Activated CD8-positive, alpha-beta memory T cell treated with anti-CD3 and anti-CD28 coated beads, Interleukin-2, amount 50 U/mL, for 24 hours (primary cell): ENCODE results near the gene KCTD13.
"Not testable (repeated sequence)": the region's sequence is repeated elsewhere in the genome, so short reads cannot be mapped to it uniquely, and the experiment has no call there.

ENCODE experiments used
- DNase-seq: peaks from one replicate; pipeline ENCODE4 v3.0.0-alpha.2; 2020; ENCODE audit errors: extremely low read depth

KCTD13 gene

GRCh38 chr16:29925781-29926710 lies at the start of gene KCTD13:
Gene KCTD13, minus strand, starts transcription at chr16:29926226. Its CDS starts 193 bp downstream, at chr16:29926033.
- peak; percentile 63 for DNase-seq

- no peak for DNase-seq
These were observed 49.1 kb upstream of the KCTD13 start for GRCh38 chr16:29975134-29975538.

- DNase-seq: no peak
These were observed 48.5 kb upstream of the KCTD13 start for GRCh38 chr16:29974291-29975133.

GRCh38 chr16:29973384-29974246 lies 47.6 kb upstream of the KCTD13 start, which contains the start of gene TAOK2:
Gene TAOK2, plus strand, starts transcription at chr16:29973868. Its CDS starts 3,905 bp downstream, at chr16:29977773.
- DNase-seq: peak; percentile 94

- no peak for DNase-seq
These were observed 47.0 kb upstream of the KCTD13 start for GRCh38 chr16:29972992-29973383.

- no peak for DNase-seq
These were observed 46.5 kb upstream of the KCTD13 start for GRCh38 chr16:29972500-29972899.

- DNase-seq: no peak
These were observed 45.3 kb upstream of the KCTD13 start for GRCh38 chr16:29971304-29971703.

- DNase-seq: no peak
These were observed 42.2 kb upstream of the KCTD13 start for GRCh38 chr16:29968205-29968604.

- no peak for DNase-seq
These were observed 37.2 kb upstream of the KCTD13 start for GRCh38 chr16:29963021-29963743.

GRCh38 chr16:29962344-29962994 lies 36.4 kb upstream of the KCTD13 start:
- no peak for DNase-seq

- DNase-seq: peak; percentile 68
These were observed 35.7 kb upstream of the KCTD13 start, which contains the start of gene TMEM219 for GRCh38 chr16:29961479-29962343. Gene TMEM219, plus strand, starts transcription at chr16:29962079. Its CDS starts 1,065 bp downstream, at chr16:29963144.

GRCh38 chr16:29961127-29961478 lies 35.1 kb upstream of the KCTD13 start:
- DNase-seq: no peak

GRCh38 chr16:29959821-29960220 lies 33.8 kb upstream of the KCTD13 start:
- DNase-seq: not testable (repeated sequence)

- no peak for DNase-seq
These were observed 33.3 kb upstream of the KCTD13 start for GRCh38 chr16:29959293-29959692.

- DNase-seq: no peak
These were observed 32.7 kb upstream of the KCTD13 start for GRCh38 chr16:29958756-29959155.

- DNase-seq: no peak
These were observed 25.8 kb upstream of the KCTD13 start for GRCh38 chr16:29951625-29952365.

GRCh38 chr16:29950806-29951461 lies 24.9 kb upstream of the KCTD13 start:
- no peak for DNase-seq

GRCh38 chr16:29947897-29948296 lies 21.9 kb upstream of the KCTD13 start:
- DNase-seq: no peak
